G401.6 (cell line): ENCODE results near the gene EMC10.
A peak's percentile ranks its signal among the peaks of the same experiment; 100 is the strongest.
"Not testable (repeated sequence)": the region's sequence is repeated elsewhere in the genome, so short reads cannot be mapped to it uniquely, and the experiment has no call there.

ENCODE experiments used
- FAIRE-seq: peaks from 2 replicates; lab custom pipeline; 2012; peaks lifted over from hg19 to GRCh38; lab: Jason Lieb, UNC

Gene EMC10

DNA sequence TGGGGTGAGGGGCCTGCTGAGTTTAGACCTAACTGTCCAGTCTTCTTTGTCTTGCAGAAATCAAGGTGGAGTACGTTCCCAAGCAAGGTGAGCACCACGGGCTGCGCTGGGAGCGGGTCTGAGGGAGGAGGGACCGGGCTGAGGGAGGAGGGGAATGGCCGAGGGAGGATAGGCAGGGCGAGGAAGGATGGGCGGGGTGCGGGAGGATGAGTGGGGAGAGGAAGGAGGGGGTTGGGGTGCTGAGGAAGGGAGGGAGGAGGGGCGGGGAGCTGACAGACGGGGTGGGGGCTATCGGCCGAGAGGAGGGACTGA, 25.1 kb upstream of the EMC10 start:
- no peak for FAIRE-seq

DNA sequence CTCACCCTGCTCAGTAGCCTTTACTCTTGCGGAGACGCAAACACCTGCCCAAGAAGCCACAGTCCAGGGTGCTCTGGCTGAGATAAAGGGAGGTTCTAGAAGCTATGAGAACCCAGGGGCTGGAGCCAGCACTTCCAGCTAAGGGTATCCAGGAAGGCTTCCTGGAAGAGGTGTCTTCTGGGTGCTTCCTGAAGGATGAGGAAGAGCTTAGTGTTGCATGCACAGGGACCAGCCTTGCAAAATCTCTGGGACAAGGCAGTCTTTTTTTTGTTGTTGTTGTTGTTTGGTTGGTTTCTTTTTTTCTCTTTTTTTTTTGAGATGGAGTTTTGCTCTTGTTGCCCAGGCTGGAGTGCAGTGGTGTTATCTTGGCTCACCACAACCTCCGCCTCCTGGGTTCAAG, 23.1 kb upstream of the EMC10 start:
- FAIRE-seq: no peak

DNA sequence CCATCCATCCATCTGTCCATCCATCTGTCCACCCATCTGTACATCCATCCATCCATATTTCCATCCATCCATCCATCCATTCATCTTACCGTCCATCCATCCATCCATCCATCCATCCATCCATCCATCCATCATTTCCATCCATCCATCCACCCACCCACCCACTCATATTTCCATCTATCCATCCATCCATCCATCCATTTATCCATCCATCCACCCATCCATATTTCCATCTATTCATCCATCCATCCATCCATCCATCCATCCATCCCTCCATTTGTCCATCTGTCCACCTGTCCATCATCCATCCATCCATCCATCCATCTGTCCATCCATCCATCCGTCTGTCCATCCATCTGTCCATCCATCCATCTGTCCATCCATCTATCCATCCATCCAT, 20.3 kb upstream of the EMC10 start:
- FAIRE-seq: no peak

DNA sequence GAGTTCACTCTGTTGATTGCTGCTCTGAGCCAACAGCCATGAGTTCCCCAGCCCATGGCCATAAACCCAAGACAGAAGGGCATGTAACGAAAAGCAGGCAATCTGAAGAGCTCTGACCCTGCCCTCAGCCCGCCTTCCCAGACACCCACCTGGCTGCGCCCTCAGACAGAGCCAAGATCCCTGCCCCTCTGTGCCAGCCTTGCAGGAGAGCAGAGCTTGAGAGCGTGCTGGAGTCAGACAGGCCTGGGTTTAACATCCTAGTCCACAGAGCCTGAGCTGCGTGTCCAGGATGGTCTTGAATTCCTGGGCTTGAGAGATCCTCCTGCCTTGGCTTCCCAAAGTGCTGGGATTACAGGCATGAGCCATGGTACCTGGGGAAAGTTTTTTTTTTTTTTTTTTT, 19.0 kb upstream of the EMC10 start:
- FAIRE-seq: no peak

DNA sequence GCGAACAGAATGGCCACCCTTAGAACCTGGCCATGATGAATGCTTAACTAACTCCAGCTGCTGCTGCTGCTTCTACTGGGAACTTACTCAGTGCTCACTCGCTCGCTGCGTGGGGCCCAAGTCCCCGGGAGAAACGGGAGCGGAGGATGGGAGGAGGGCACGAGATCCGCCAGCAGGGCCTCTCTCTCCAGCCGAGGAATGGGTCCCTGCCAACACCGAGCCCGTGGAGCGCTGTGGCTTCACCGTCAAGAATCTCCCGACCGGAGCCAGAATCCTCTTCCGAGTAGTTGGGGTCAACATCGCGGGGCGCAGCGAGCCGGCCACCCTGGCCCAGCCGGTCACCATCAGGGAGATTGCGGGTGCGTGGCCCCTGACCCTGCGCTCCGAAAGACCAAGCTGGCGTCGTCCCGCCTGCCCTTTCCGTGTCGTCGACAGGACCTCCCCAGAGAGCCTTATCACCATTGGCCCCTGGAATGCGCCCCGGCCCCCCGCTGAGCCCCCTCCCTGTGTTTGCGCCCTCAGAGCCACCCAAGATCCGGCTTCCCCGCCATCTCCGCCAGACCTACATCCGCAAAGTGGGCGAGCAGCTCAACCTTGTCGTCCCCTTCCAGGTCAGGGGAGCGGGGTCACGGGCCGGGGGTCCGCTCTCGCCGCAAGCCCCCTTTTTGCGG, 17.8 kb upstream of the EMC10 start:
- FAIRE-seq: no peak

DNA sequence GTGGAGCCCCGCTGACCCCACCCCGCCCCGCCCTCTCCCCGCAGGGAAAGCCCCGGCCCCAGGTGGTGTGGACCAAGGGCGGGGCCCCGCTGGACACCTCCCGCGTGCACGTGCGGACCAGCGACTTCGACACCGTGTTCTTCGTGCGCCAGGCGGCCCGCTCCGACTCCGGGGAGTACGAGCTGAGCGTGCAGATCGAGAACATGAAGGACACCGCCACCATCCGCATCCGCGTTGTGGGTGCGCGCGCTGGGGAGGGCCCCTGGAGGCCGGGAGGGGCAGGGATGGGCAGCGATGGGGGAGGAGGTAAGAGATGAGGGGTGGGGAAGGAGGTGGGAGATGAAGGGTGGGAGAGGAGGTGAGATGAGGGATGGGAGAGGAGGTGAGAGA, 17.2 kb upstream of the EMC10 start:
- no peak for FAIRE-seq

DNA sequence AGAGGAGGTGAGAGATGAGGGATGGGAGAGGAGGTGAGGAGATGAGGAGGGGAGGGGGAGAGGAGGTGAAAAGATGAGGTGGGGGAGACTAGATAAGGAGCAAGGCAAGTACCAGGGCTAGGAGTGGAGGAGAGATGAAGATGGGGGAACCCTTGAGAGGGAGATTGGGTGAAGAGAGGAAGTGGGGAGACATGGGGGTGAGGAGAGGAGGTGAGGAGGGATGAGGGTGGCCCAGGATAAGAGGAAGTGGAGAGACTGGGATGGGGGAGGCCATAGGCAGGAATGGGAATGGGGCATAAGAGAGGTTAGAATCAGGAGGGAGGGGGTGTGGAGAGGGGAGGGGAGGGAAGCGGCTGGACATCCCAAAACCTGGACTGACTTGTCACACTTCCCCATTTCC, 16.7 kb upstream of the EMC10 start:
- FAIRE-seq: no peak

DNA sequence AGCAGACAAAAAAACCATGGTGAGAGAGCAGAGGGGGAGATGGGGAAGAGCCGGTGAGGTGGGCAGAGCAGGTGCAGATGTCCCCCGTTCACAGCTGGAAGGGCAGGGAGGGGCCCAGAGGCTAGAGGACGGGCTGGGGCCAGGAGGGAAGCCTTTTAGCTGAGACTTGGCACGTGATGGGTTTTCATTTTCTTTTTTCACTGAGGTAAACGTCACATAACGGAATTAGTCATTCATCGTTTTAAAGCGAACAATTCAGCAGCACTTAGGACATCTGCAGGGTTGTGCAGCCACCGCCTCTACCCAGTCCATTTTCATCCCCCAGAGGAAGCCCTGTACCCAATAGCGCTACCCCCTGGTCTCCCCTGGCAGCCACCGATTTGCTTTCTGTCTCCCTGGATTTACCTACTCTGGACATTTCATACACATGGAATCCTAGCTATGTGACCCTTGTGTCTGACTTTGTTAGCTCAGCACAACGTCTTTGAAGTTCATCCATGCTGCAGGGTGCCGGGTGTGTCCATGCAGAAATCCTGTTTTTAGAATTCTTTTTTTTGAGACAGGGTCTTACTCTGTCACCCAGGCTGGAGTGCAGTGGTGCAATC, 16.0 kb upstream of the EMC10 start:
- no peak for FAIRE-seq

DNA sequence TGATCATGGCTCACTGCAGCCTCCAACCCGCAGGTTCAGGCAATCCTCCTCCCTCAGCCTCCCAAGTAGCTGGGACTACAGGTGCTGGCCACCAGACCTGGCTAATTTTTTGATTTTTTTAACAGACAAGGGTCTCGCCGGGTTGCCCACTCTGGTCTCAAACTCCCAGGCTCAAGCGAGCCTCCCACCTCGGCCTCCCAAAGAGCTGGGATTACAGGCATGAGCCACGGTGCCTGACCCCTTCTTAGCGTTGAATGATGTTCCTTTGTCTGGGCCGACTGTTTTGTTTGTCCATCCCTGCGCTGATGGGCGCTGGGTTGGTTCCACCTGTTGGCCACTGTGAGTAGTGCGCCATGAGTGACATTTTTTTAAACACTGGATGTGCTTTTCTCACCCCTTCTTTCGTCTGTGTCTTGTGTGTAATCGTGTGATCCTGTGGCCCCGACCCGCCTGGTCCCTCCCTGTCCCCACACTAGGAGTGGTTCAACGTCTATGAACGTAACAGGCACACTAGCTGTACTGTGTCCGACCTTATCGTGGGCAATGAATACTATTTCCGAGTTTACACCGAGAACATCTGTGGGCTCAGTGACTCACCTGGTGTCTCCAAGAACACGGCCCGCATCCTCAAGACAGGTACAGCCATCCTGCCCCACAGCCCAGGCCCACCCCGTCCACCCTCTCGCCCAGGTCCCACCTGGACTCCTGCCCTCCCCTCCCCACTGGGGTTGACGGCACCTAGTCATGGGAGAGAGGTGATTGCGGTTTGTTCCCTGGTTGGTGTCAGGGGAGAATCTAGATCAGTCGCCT, 15.0 kb upstream of the EMC10 start:
- peak; percentile 56 for FAIRE-seq

DNA sequence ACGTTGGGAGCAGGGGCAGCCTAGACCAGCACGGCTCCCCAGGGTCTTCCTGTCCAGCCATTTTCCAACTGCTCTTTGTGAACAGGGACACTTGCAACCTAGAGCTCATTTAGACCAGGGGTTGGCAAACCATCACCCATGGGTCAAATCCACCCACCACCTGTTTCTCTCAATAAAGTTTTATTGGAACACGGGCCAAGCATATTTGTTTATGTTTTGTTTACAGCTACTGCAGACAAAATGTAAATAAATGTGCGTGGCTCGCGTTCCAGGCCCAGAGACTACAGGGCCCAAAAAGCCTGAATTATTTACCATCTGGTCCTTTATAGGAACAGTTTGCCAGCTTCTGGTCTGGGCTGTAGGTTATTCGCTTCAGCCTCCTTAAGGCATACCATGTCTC, 13.3 kb upstream of the EMC10 start:
- no peak for FAIRE-seq

DNA sequence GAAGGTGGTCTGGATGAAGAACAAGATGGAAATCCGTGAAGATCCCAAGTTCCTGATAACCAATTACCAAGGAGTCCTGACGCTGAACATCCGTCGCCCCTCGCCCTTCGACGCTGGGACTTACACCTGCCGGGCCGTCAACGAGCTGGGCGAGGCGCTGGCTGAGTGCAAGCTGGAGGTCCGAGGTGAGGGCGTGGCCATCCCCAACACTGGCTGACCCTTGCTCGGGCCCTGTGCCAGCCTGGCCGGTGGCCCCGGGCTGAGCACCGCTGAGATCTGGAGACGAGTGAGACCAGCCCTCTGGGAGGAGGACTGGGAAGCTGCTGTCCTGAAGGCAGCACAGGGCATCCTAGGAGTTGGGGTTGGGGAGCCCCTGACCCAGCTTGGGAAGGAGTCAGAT, 12.0 kb upstream of the EMC10 start:
- no peak for FAIRE-seq

DNA sequence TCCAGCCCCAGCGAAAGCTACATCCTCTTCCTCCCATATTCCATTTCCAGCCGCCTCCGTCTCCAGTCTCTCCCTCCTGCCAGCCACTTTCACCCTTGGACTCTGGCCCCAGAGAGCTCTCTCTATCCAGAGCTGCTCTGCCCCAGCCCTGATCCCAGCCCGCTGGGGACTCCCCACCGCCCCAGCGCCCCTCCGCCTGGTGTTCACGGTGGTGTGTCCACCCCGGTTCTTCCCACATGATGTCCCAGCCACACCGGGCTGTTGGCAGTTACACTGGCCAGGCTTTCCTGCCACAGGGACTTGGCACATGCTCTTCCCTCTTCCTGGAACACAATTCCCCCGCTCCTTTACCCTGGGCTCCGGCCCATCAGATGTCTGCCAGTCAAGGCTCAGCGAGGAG, 11.3 kb upstream of the EMC10 start:
- FAIRE-seq: no peak

DNA sequence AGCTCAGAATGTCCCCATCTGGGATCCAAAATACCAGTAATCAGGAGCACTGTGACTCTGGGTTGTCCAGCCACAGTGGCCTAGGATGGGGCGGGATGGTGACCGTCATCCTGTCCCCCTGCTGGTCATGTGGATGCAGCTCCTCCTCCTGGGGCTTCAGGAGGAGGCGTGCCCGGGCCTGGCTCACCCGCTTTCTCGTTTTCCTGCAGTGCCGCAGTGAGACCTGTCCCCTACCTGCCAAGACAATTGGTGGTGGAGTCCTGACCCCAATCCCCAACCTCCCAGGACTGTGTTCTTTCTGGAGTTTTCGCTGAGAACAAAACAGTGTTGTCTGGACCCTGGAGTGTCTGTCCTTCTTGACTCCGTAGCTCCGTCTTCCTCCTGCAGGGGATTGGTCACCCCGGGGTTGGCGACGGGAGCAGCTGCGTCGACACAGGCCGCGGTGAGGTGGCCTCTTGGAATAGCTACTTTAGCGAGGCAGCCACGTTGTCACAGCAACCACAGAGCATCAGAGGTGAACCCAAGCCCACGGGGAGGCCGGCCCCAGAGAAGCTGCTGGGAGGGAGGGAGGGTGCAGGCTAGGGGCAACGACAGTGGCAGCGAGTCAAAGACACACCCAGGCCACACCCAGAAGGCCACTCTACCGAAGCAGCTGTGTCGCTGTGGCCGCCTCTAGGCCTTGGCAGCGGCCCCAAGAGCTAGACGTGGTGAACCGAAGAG, 10.2 kb upstream of the EMC10 start:
- FAIRE-seq: no peak

DNA sequence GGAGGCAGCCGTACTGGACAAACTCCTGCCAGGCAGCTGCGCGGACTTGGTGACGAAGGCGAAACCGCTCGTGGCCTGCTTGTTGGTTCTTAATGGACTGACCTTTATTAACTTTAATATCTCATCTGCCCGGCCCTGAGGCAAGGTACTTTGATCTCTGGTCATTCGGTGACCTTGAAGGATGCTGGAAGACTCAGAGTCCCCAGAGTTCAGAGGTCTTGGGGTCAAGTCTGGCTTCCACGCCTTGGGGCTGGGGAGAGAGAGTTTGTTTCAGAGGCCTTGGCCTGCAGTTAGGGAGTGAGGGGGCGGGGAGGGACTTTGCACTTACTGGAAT, 9.6 kb upstream of the EMC10 start:
- FAIRE-seq: no peak

DNA sequence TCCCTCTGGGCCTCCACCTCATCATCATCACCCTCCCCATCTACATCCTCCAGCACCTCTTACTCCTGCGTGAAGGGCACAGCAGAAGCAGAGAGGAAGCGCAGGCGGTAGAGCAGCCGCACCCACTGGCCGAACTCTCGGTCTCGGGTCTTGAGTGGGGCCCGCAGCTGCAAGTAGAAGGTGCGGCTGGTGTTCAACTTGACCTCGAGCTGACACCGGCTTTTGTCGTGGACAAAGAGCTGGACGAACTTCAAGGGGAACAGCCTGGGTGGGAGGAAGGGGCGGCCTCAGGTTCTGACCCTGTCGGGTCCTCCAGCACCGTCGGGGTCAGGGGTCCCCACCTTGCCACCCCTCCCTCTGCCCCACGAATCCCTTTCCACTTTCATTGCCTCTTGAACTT, 8.7 kb upstream of the EMC10 start:
- FAIRE-seq: no peak

DNA sequence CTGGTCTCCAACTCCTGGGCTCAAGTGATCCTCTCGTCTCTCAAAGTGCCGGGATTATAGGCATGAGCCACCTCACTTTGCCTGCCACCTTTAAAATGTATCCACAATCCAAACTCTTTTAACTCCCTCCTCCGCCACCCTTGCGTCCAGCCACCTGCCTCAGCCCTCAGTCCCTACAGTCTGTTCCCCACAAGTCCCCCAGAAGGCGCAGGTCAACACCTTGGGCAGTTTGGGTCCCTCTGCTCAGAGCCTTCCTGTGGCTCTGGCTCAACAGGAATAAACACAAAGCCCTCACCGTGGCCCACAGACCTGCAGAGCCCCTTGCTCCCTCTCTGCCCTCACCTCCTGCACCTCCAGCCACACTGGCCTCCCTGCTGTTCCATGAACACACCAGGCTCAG, 7.5 kb upstream of the EMC10 start:
- FAIRE-seq: no peak

DNA sequence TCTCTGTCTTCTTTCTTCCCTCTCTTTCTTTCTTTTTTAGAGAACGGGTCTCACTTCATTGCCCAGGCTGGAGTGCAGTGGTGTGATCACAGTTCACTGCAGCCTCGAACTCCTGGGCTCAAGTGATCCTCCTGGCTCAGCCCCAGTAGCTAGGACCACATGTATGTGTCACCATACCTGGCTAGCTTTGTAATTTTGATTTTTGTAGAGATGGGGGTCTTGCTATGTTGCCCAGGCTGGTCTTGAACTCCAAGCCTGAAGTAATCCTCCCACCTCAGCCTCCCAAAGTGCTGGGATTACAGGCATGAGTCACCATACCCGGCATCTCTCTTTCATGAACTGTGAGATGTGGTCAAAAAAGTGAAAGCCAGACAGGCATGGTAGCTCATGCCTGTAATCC, 3.0 kb upstream of the EMC10 start:
- FAIRE-seq: not testable (repeated sequence)

DNA sequence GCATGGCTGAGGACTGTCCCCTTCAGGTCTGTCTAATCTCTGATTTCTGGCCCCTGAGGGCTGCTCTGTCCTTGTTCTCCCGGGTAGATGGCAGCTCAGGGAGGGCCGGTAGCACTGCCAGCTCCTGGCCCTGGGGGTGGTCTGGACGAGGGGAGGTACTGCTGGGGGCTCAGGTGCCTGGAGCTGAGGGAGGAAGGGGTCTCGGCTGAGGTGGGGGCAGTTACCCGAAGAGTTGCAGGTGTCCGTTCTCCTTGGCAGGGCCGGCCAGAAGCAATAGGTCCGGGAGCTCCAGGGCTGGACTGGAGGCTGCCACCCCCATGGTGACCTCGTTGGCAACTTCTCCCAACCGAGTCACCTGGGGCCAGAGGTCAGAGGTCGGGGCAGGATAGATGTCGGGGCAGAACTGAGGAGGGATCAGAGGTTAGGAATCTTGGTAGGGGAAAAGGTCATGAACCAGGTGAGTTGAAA, 1.2 kb upstream of the EMC10 start:
- no peak for FAIRE-seq

DNA sequence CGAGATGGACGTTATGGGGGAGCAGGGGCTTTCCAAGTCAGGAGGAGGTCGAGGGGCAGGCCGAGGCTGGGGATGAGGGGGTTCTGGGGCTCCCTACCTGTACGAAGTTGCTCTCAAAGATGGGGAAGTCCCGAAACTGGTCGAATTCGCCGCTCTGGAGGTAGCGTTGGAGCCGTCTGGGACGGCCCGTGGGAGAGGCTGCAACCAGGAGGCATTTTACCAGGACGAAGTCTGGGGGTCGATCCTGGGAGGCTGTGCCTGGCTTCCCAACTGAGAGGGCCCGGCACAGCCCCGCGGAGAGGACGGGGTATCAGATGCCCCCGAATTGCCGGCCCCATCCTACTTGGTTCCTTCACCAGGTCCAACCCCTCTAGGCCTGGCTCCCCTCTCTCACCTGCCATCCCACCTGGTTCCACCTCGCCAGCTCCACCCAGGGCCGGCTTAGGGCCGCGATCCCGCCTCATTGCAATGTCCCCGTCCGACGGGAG, 527 bp upstream of the EMC10 start:
- FAIRE-seq: no peak

DNA sequence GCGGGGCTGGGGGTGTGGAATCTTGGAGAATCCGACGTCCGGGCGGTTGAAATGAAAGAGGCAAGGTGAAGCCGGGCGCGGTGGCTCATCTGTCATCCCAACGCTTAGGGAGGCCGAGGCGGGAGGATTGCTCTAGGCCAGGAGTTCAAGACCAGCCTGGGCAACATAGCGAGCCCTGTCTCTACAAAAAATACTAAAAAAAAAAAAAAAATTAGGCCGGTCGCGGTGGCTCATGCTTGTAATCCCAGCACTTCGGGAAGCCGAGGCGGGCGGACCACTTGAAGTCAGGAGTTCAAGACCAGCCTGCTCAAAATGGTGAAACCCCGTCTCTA, 566 bp downstream of the EMC10 start:
- FAIRE-seq: no peak

DNA sequence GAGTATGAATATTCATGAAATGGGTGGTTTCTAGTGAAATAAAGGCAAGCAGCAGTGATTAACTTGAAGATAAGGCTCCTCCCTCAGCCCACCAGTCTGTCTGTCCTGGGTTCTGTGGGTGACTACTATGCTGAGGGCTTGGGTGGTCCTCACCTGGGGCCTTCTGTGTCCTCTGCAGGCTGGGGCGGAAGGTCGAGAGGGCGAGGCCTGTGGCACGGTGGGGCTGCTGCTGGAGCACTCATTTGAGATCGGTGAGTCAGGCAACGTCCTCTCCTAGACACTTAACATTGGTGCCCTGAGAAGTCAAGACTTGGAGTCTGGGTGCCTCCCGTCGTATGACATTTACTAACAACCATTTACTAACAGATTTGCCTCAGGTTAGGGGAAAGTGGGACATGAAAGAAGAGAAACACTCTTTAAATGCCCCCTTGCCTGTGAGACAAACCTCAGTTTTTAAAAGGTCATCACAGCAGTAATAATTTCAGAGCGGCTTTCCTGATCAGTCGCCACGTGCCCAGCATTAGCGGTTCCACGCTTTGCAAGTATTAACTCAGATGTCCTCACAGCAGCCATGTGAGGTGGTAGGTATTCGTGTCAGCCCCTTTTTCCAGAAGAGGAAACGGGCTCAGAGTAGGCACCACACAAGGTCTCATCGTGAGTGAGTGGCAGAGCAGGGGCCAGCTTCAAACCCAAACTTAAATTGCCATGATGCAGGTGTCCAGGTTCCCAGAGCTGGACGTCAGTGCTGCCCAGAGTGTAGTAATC, 1.6 kb downstream of the EMC10 start:
- no peak for FAIRE-seq

DNA sequence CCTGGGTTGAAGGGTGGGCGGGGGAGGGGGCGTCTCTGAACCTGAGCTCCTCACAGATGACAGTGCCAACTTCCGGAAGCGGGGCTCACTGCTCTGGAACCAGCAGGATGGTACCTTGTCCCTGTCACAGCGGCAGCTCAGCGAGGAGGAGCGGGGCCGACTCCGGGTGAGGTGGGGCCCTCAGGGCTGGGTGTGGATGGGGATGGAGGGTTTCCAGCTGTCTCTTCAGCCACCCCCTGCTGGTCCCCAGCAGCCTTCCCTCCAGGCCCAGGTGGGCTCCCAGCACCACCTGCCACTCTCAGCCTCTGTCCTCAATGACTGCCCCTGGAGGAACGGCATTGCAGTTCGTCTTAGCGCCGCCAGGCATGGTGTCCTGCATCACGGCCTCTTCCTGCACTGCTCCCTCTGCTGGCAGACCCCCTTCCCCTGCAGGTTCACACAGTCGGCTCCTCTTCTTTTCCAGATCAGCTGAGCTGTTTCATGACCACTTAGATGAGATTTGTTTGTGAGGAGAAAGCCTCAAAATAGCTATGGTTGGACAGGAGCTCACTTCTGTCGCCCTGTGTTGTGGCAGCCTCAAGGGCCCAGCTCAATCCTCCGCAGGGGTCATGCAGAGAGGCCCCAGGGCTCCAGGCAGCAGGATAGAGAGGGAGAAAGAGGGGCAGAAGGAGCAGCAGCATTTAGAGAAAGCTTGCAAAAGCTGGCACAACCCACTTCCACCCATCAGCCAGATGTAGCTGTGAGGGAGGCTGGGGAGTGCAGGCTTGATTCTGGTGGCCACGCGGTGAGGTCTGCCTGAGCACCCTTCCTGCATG, 2.8 kb downstream of the EMC10 start:
- FAIRE-seq: no peak
